GM23248 (cell line): ENCODE data around the gene ALMS1. TPM values are rescaled to one million over a fixed set of nuclear protein-coding genes. Genes with fewer than 3 reads are reported as not detected.
A peak's percentile ranks its signal among the peaks of the same experiment; 100 is the strongest.

Source experiments
- DNase-seq: peaks from one replicate; pipeline ENCODE4 v3.0.0-alpha.2; 2015
- H2AFZ ChIP-seq: fragments of 200-600 bp; sonication (generic); 2 replicates; pipeline ENCODE4 v1.6.1; 2016; ENCODE audit warnings: antibody characterized with exemption
- H3F3A ChIP-seq: fragments of 200-600 bp; sonication (generic); 2 replicates; pipeline ENCODE4 v1.6.1; 2016; ENCODE audit warnings: mild to moderate bottlenecking, antibody characterized with exemption, mixed run types; ENCODE audit not compliant: insufficient read depth
- H3K27ac ChIP-seq: fragments of 200-600 bp; sonication (generic); 2 replicates; pipeline ENCODE4 v1.5.1; 2016; ENCODE audit warnings: mild to moderate bottlenecking
- H3K27me3 ChIP-seq: fragments of 200-600 bp; sonication (generic); replicated peaks from 2 replicates; pipeline ENCODE4 v1.6.1; 2016; ENCODE audit warnings: mild to moderate bottlenecking; ENCODE audit not compliant: insufficient read depth
- H3K36me3 ChIP-seq: fragments of 200-600 bp; sonication (generic); 2 replicates; pipeline ENCODE4 v1.6.1; 2016; ENCODE audit warnings: low read depth, mild to moderate bottlenecking
- H3K4me1 ChIP-seq: fragments of 200-600 bp; sonication (generic); 2 replicates; pipeline ENCODE4 v1.6.1; 2016; ENCODE audit warnings: mild to moderate bottlenecking; ENCODE audit not compliant: insufficient read depth
- H3K4me2 ChIP-seq: fragments of 200-600 bp; sonication (generic); one replicate; pipeline ENCODE4 v1.6.1; 2016; ENCODE audit warnings: mild to moderate bottlenecking; ENCODE audit not compliant: unreplicated experiment
- H3K4me3 ChIP-seq: fragments of 200-600 bp; sonication (generic); 2 replicates; pipeline ENCODE4 v1.5.1; 2016; ENCODE audit warnings: mild to moderate bottlenecking
- H3K79me2 ChIP-seq: fragments of 200-600 bp; sonication (generic); 2 replicates; pipeline ENCODE4 v1.6.1; 2016; ENCODE audit warnings: mild to moderate bottlenecking; ENCODE audit not compliant: insufficient read depth
- H3K9ac ChIP-seq: fragments of 200-600 bp; sonication (generic); 2 replicates; pipeline ENCODE4 v1.6.1; 2016; ENCODE audit warnings: mild to moderate bottlenecking
- H3K9me2 ChIP-seq: fragments of 200-600 bp; sonication (generic); 2 replicates; pipeline ENCODE4 v1.6.1; 2016; ENCODE audit warnings: mixed run types, mild to moderate bottlenecking, moderate library complexity; ENCODE audit not compliant: insufficient read depth
- H3K9me3 ChIP-seq: fragments of 200-600 bp; sonication (generic); one replicate; pipeline ENCODE4 v1.6.1; 2017; ENCODE audit warnings: low read depth
- H4K20me1 ChIP-seq: fragments of 200-600 bp; sonication (generic); 2 replicates; pipeline ENCODE4 v1.6.0; 2016; ENCODE audit not compliant: insufficient read depth
- EZH2 ChIP-seq: fragments of 200-600 bp; sonication (generic); IDR thresholded peaks from 2 replicates; pipeline ENCODE4 v1.6.1; 2018; ENCODE audit warnings: antibody characterized with exemption, mild to moderate bottlenecking; ENCODE audit not compliant: insufficient read depth, poor library complexity, severe bottlenecking
- EZH2phosphoT487 ChIP-seq: fragments of 200-600 bp; sonication (generic); IDR thresholded peaks from 2 replicates; pipeline ENCODE4 v1.6.1; 2018; ENCODE audit warnings: antibody characterized with exemption, moderate library complexity, mild to moderate bottlenecking, low read depth; ENCODE audit not compliant: insufficient read depth
- WGBS, 2 experiments: methylation state at CpG; one replicate each; pipeline ENCODE4 v1.1.6; 2015 to 2017; ENCODE audit warnings: low lambda C conversion rate in 2 of 2, low coverage in 1 of 2; ENCODE audit errors: missing lambda C conversion rate in 2 of 2; 5-methylcytosine and 5-hydroxymethylcytosine counted together
- in situ Hi-C: fragments of 300-500 bp; cut with MboI; formaldehyde crosslinking; loops from 2 replicates; pipeline ENCODE4 v1.15.0; 2020
- polyA plus RNA-seq: library from polyadenylated mRNA; unstranded; fragments of >200 nt; fragmentation: Nextera tagmentation; extraction: Ambion mirVana; gene quantifications from 2 replicates; pipeline ENCODE4 v1.2.1, GENCODE V29; 2016
- total RNA-seq: library from RNA; depleted of rRNA; stranded (reverse); fragments of >200 nt; shearing (Covaris generic); gene quantifications from 2 replicates; pipeline ENCODE4 v1.2.3, GENCODE V29; 2014

ALMS1 gene
- total and polyA plus RNA-seq, 2 experiments from 2014 or later, result 3.1 to 9.8 TPM

DNA sequence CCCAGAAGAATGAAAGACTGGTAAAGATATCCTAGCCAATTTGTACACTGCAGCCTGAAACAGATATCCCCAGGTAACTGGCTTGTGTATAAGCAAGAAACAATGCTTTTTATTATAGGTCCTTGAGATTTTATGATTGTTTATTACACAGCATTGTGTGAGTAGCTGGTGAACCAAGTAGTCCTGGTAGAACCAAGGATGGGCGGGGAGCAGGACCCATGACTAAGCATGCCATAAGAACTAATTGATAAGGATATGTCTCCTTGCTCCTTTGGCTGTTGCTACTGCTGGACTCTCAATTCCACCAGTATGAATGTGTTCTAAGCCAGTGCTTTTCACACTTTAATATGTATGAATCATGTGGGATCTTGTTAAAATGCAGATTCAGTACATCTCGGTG is 12.3 kb upstream of the ALMS1 start:
- no peaks in the 10 kb centered on the region for H3K79me2 ChIP-seq
- no peak overlapping the region for H3K27ac ChIP-seq
- no peaks in the 10 kb centered on the region for H3K36me3 ChIP-seq
- H2AFZ ChIP-seq, result no peak overlapping the region
- no peaks in the 10 kb centered on the region for H4K20me1 ChIP-seq
- WGBS, 2 experiments, result 38 to 49% methylated on average over 2 of the region's 2 CpGs
- no peaks in the 10 kb centered on the region for H3K9me3 ChIP-seq
- no peaks in the 10 kb centered on the region for H3K4me1 ChIP-seq
- no peaks in the 10 kb centered on the region for H3F3A ChIP-seq
- TF ChIP-seq EZH2phosphoT487, result no peak
- TF ChIP-seq EZH2, result no peak
- H3K9me2 ChIP-seq, result no peaks in the 10 kb centered on the region
- in situ Hi-C loops, result no loop called here
- 0 out of 2 replicates have a peak, but pooled peaks cover 11% of the 10 kb centered on the region for H3K27me3 ChIP-seq
- H3K4me3 ChIP-seq, result no peak overlapping the region
- no peak overlapping the region for H3K4me2 ChIP-seq
- no peak for DNase-seq
- H3K9ac ChIP-seq, result no peak overlapping the region

GRCh38 chr2:73374269-73374668 is 11.4 kb upstream of the ALMS1 start:
- H4K20me1 ChIP-seq, result no peaks in the 10 kb centered on the region
- H3K27me3 ChIP-seq, result 0 out of 2 replicates have a peak, but pooled peaks cover 11% of the 10 kb centered on the region
- no peaks in the 10 kb centered on the region for H3K4me1 ChIP-seq
- in situ Hi-C loops, result no loop called here
- TF ChIP-seq EZH2phosphoT487, result no peak
- no peak for TF ChIP-seq EZH2
- H3F3A ChIP-seq, result no peaks in the 10 kb centered on the region
- H2AFZ ChIP-seq, result no peak overlapping the region
- H3K27ac ChIP-seq, result no peak overlapping the region
- no peaks in the 10 kb centered on the region for H3K9me3 ChIP-seq
- H3K36me3 ChIP-seq, result no peaks in the 10 kb centered on the region
- no peak overlapping the region for H3K4me2 ChIP-seq
- H3K4me3 ChIP-seq, result no peak overlapping the region
- H3K9ac ChIP-seq, result no peak overlapping the region
- DNase-seq, result no peak
- H3K9me2 ChIP-seq, result no peaks in the 10 kb centered on the region
- H3K79me2 ChIP-seq, result no peaks in the 10 kb centered on the region
- 3 to 14% methylated on average over 1 of the region's 1 CpG for WGBS, 2 experiments

DNA sequence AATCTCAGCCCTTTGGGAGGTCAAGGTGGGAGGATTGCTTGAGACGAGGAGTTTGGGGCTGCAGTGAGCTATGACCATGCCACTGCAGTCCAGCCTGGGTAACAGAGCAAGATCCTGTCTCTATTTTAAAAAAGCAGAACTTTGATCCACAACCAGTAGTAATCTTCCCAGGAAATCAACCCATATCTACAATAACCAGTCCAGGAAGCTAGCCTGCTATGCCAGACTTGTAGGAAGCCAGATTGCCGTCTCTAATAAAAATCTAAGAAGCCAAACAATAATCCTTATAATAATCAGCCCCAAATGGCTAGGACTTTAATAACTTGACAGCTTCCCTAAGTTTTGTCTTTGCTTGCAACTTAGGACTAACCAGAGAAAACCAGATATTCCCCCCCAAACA is 9.0 kb upstream of the ALMS1 start:
- H3K4me1 ChIP-seq, result no peaks in the 10 kb centered on the region
- no peaks in the 10 kb centered on the region for H3K79me2 ChIP-seq
- no peak overlapping the region for H2AFZ ChIP-seq
- no peaks in the 10 kb centered on the region for H3K36me3 ChIP-seq
- H3K4me2 ChIP-seq, result no peak overlapping the region
- H3K9me3 ChIP-seq, result no peaks in the 10 kb centered on the region
- 61 to 63% methylated on average over 2 of the region's 2 CpGs for WGBS, 2 experiments
- TF ChIP-seq EZH2 (no peak), EZH2phosphoT487 (no peak)
- H3K9ac ChIP-seq, result no peak overlapping the region
- H3F3A ChIP-seq, result no peaks in the 10 kb centered on the region
- H3K27me3 ChIP-seq, result 0 out of 2 replicates have a peak, but pooled peaks cover 19% of the 10 kb centered on the region
- H3K9me2 ChIP-seq, result no peaks in the 10 kb centered on the region
- no peak for DNase-seq
- H3K27ac ChIP-seq, result no peak overlapping the region
- H3K4me3 ChIP-seq, result no peak overlapping the region
- in situ Hi-C loops, result no loop called here
- H4K20me1 ChIP-seq, result no peaks in the 10 kb centered on the region

- Histone ChIP-seq H3K4me2 (no peak overlapping the region), H3K4me1 (peaks cover 6% of the 10 kb centered on the region), H3K27ac (no peak overlapping the region), H3F3A (peaks cover 6% of the 10 kb centered on the region; the same call in 1 of the 2 replicates), H3K4me3 (no peak overlapping the region), H3K9ac (no peak overlapping the region), H3K27me3 (0 out of 2 replicates have a peak, but pooled peaks cover 8% of the 10 kb centered on the region), H3K9me2 (no peaks in the 10 kb centered on the region), H2AFZ (no peak overlapping the region), H4K20me1 (no peaks in the 10 kb centered on the region), H3K79me2 (peaks cover 16% of the 10 kb centered on the region), H3K9me3 (no peaks in the 10 kb centered on the region), H3K36me3 (no peaks in the 10 kb centered on the region)
- in situ Hi-C loops, result no loop called here
- WGBS, 2 experiments, result 70 to 76% methylated on average over 3 of the region's 3 CpGs
- DNase-seq, result no peak
- TF ChIP-seq EZH2phosphoT487, result no peak
- no peak for TF ChIP-seq EZH2
Measured at GRCh38 chr2:73383036-73383435, 2.6 kb upstream of the ALMS1 start.

DNA sequence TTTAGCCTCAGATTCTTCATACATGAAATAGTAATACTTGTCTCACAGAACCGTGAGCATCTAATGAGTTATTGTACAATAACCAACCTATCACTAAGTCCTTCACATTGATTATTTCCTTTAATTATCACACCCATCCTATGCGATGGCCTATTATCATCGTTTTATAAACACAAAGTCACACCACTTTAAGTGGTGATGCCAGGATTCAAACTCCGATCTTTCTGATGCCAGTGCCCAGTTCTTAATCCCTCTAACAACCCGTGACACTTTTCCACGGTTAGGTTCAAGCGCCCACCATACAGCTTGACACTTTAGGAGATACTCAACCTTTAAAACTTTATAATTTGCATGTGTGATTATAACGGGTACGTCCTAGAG is 523 bp upstream of the ALMS1 start:
- no peaks in the 10 kb centered on the region for H3K9me2 ChIP-seq
- H3F3A ChIP-seq, result peaks cover 6% of the 10 kb centered on the region; the same call in 1 of the 2 replicates
- H3K4me1 ChIP-seq, result peaks cover 6% of the 10 kb centered on the region
- peak overlapping the region; percentile 98 for H3K4me3 ChIP-seq
- no peaks in the 10 kb centered on the region for H3K36me3 ChIP-seq
- in situ Hi-C loops, result no loop called here
- H2AFZ ChIP-seq, result peak overlapping the region; percentile 100
- peak overlapping the region; percentile 88 for H3K9ac ChIP-seq
- 0 out of 2 replicates have a peak, but pooled peaks cover 8% of the 10 kb centered on the region for H3K27me3 ChIP-seq
- peak overlapping the region; percentile 84 for H3K27ac ChIP-seq
- no peaks in the 10 kb centered on the region for H4K20me1 ChIP-seq
- DNase-seq, result no peak
- no peak for TF ChIP-seq EZH2phosphoT487
- no peak for TF ChIP-seq EZH2
- no peaks in the 10 kb centered on the region for H3K9me3 ChIP-seq
- 2% methylated on average over 9 of the region's 9 CpGs for WGBS, 2 experiments
- H3K4me2 ChIP-seq, result peak overlapping the region; percentile 89
- peaks cover 37% of the 10 kb centered on the region for H3K79me2 ChIP-seq
